GM13976 (cell line): ENCODE results near the gene ADAMTS5.

Experiments
- DNase-seq: peaks from one replicate; pipeline ENCODE4 v3.0.0; 2012; ENCODE audit warnings: low spot score
- CTCF ChIP-seq: IDR thresholded peaks from 2 replicates; pipeline ENCODE4 v1.5.1; 2012; ENCODE audit warnings: borderline replicate concordance, mild to moderate bottlenecking; ENCODE audit not compliant: insufficient read depth; ENCODE audit errors: extremely low read depth, missing control alignments, control extremely low read depth
- in situ Hi-C: fragments of 300-500 bp; cut with MboI; formaldehyde crosslinking; loops from one replicate; pipeline ENCODE4 v1.12.0; 2022; ENCODE audit warnings: low sequenced_read_pairs, mixed read lengths, inconsistent platforms; ENCODE audit not compliant: unreplicated experiment

Gene ADAMTS5

GRCh38 chr21:26962621-26963181 is 4.2 kb downstream of the ADAMTS5 start:
- in situ Hi-C loops, result no loop called here

GRCh38 chr21:26961698-26962097 is 5.2 kb downstream of the ADAMTS5 start:
- DNase-seq, result no peak
- TF ChIP-seq CTCF, result no peak
- in situ Hi-C loops, result no loop called here

More at GRCh38 chr21:26962621-26963181, 4.2 kb downstream of the ADAMTS5 start:
- no peak for DNase-seq
- TF ChIP-seq CTCF, result no peak

GRCh38 chr21:26958788-26959187 is 8.1 kb downstream of the ADAMTS5 start:
- no peak for DNase-seq
- TF ChIP-seq CTCF, result no peak
- in situ Hi-C loops, result no loop called here

- in situ Hi-C loops, result no loop called here
- TF ChIP-seq CTCF, result no peak
- DNase-seq, result no peak
Observed at GRCh38 chr21:26956813-26957212, 10.1 kb downstream of the ADAMTS5 start.

- no peak for TF ChIP-seq CTCF
- in situ Hi-C loops, result no loop called here
- DNase-seq, result no peak
Observed at GRCh38 chr21:26956216-26956615, 10.7 kb downstream of the ADAMTS5 start.

- no peak for DNase-seq
- TF ChIP-seq CTCF, result no peak
- in situ Hi-C loops, result no loop called here
Observed at GRCh38 chr21:26954662-26955121, 12.2 kb downstream of the ADAMTS5 start.
